ENCODE measurements around the gene GPA33.

The GPA33 gene

GRCh38 chr1:167126811-167127210 lies 36.6 kb upstream of the GPA33 start:
- no peak for DNase-seq (ENCODE audit: insufficient read length, low spot score)
- TF ChIP-seq CTCF (IDR thresholded peaks at IDR 0.05; ENCODE audit: insufficient read depth, missing control alignments), result no peak
- no peak for FAIRE-seq

DNA sequence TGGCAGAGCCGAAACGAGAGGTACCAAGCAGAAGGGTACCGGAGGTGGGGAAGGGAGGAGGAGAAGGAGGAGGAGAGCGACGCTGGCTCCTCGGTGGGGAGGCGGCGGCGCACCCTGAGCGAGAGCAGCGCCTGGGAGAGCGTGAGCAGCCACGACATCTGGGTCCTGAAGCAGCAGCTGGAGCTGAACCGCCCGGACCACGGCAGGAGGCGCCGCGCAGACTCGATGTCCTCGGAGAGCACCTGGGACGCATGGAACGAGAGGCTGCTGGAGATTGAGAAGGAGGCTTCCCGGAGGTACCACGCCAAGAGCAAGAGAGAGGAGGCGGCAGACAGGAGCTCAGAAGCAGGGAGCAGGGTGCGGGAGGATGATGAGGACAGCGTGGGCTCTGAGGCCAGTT lies 36.1 kb upstream of the GPA33 start:
- DNase-seq (ENCODE audit: insufficient read length, low spot score) (no peak), FAIRE-seq (no peak)
- no peak for TF ChIP-seq CTCF (IDR thresholded peaks at IDR 0.05; ENCODE audit: insufficient read depth, missing control alignments)

DNA sequence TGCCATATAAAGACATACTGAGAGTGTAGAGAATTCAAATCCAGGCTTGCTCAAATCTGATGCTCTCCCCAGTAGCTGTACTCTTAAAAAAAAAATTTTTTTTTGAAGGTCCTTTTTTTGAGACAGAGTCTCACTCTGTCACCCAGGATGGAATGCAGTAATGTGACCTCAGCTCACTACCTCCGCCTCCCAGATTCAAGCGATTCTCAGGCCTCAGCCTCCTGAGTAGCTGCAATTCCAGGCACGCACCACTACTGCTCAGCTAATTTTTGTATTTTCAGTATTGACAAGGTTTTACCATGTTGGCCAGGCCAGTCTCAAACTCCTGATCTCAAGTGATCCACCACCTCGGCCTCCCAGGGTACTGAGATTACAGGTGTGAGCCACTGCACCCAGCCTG lies 32.4 kb upstream of the GPA33 start:
- TF ChIP-seq CTCF (IDR thresholded peaks at IDR 0.05; ENCODE audit: insufficient read depth, missing control alignments), result no peak
- no peak for FAIRE-seq
- no peak for DNase-seq (ENCODE audit: insufficient read length, low spot score)

DNA sequence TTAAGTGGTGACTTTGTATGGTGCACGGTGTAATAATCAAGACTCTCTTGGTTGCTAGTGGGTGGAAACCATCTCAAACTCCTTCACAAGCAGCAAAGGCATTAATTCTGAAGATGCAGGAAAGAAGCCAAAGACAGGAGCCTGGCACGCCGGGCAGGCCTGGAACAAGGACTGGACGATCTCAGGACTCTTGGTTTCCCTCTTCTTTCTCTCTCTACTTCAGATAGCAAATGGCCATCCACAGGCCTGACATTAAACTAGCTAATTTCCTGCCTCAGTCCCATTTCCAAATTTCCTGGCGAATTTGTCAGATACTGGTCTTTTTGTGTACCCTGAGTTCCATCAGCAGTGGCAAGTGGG lies 31.9 kb upstream of the GPA33 start:
- no peak for FAIRE-seq
- TF ChIP-seq CTCF (IDR thresholded peaks at IDR 0.05; ENCODE audit: insufficient read depth, missing control alignments), result no peak

GRCh38 chr1:167121375-167122120 lies 31.4 kb upstream of the GPA33 start:
- no peak for TF ChIP-seq CTCF (IDR thresholded peaks at IDR 0.05; ENCODE audit: insufficient read depth, missing control alignments)
- FAIRE-seq, result no peak
- DNase-seq (ENCODE audit: insufficient read length, low spot score), result no peak

More for the DNA sequence above, 31.9 kb upstream of the GPA33 start:
- no peak for DNase-seq (ENCODE audit: insufficient read length, low spot score)

DNA sequence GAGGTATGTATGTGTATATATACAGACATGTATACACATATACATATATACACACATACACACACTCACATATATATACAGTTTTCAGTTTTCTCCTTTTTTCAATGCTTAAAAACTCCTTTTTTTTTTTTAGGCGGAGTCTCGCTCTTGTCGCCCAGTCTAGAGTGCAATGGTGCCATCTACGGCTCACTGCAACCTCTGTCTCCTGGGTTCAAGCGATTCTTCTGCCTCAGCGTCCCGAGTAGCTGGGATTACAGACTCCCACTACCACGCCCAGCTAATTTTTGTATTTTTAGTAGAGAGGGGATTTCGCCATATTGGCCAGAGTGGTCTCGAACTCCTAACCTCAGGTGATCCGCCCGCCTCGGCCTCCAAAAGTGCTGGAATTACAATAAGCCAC lies 30.7 kb upstream of the GPA33 start:
- FAIRE-seq, result no peak
- DNase-seq (ENCODE audit: insufficient read length, low spot score), result no peak

More for the DNA sequence above, 30.7 kb upstream of the GPA33 start:
- no peak for TF ChIP-seq CTCF (IDR thresholded peaks at IDR 0.05; ENCODE audit: insufficient read depth, missing control alignments)
